Suprapubic skin (tissue), 4 donors: ENCODE results near the gene SIL1.

Experiments used
- CTCF ChIP-seq, 2 donors: fragments of 200-600 bp in 1 of 2; fragments of 450-650 bp in 1 of 2; sonication (generic) in 1 of 2; IDR thresholded peaks; one replicate each; pipeline ENCODE4 v1.5.1; 2016 to 2019; ENCODE audit warnings: antibody characterized with exemption in 2 of 2, mild to moderate bottlenecking in 1 of 2, moderate library complexity in 1 of 2
- EP300 ChIP-seq: sonication (generic); formaldehyde crosslinking; IDR thresholded peaks from one replicate; pipeline ENCODE4 v1.6.1; 2017; ENCODE audit warnings: antibody characterized with exemption
- POLR2A ChIP-seq, 2 donors: fragments of 450-650 bp; IDR thresholded peaks; one replicate each; pipeline ENCODE4 v1.6.1; 2017; ENCODE audit warnings: antibody characterized with exemption in 2 of 2, mild to moderate bottlenecking in 2 of 2, moderate library complexity in 2 of 2
- POLR2AphosphoS5 ChIP-seq, 3 donors: sonication (generic); formaldehyde crosslinking; IDR thresholded peaks; one replicate each; pipeline ENCODE4 v1.6.1; 2017; ENCODE audit warnings: antibody characterized with exemption in 3 of 3

GRCh38 chr5:138932171-138932810 is 265.9 kb downstream of the SIL1 start:
- TF ChIP-seq CTCF (IDR thresholded peaks at IDR 0.05) (no peak), POLR2A (IDR thresholded peaks at IDR 0.05) (no peak), POLR2AphosphoS5 (IDR thresholded peaks at IDR 0.05) (no peak), EP300 (no peak)
